ENCODE measurements around the gene SDHA. TPM values are rescaled to one million over a fixed set of nuclear protein-coding genes. Genes with fewer than 3 reads are reported as not detected.
"Not testable (repeated sequence)": the region's sequence is repeated elsewhere in the genome, so short reads cannot be mapped to it uniquely, and the experiment has no call there.

The SDHA gene
- polyA plus RNA-seq, 3 donors = 55.0 to 98.0 (median 91.5) TPM

DNA sequence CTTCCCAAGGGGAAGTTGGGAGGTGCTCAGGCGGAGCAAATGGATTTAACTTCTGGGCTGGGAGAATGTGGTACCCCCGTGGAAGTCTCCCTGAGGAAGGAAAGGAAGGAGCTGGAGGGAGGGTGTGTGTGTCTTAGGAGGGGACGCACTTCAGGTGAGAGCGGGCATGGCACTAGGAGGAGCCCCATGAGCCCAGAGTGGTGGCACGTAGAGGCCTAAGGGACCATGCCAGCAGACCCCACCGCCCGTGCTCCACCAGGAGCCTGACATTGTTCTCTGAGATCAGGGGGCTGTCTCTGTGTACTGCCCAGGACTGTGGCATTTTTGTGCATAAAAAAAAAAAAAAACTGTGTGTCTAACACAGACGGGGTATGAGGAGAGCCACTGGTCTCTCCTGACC, 84.8 kb downstream of the SDHA start:
- peaks cover 60% of the 10 kb centered on the region for H4K20me1 ChIP-seq (ENCODE audit: insufficient read depth, low read length)
- no peak for DNase-seq
- Mint-ChIP-seq H3K4me1 (no peaks in the 10 kb centered on the region), H3K27me3 (ENCODE audit: low read depth in 3 of 3) (peaks cover 0 to 2% (median 2%) of the 10 kb centered on the region in 3 donors), H3K27ac (no peak overlapping the region), H3K36me3 (peaks cover 36 to 40% of the 10 kb centered on the region in 2 donors), H3K4me3 (no peak overlapping the region), H3K9me3 (peaks cover 0 to 2% (median 0%) of the 10 kb centered on the region in 7 donors)
- no peaks in the 10 kb centered on the region for H3K27me3 ChIP-seq (ENCODE audit: control insufficient read depth in 2 of 2, insufficient read depth in 2 of 2, low read length in 2 of 2)
- H3K9me3 ChIP-seq (replicated peaks in 1 of 2; ENCODE audit: control insufficient read depth in 1 of 2, insufficient read depth in 1 of 2, low read length in 2 of 2) = no peaks in the 10 kb centered on the region
- H3K79me2 ChIP-seq (ENCODE audit: insufficient read depth, low read length) = peaks cover 9% of the 10 kb centered on the region
- H3K4me1 ChIP-seq (ENCODE audit: control insufficient read depth in 1 of 2, insufficient read depth in 2 of 2, low read length in 2 of 2) = no peaks in the 10 kb centered on the region
- no peak overlapping the region for H2AFZ ChIP-seq (ENCODE audit: insufficient read depth, low read depth, low read length, poor library complexity, severe bottlenecking)
- 91% methylated on average over 7 of the region's 8 CpGs for WGBS (ENCODE audit: insufficient coverage)
- H3K4me3 ChIP-seq (replicated peaks in 1 of 3; ENCODE audit: low read depth in 2 of 3, low read length in 3 of 3) = no peak overlapping the region
- intact Hi-C loops (cut with micrococcal nuclease) = no loop called here
- no peak overlapping the region for H3K4me2 ChIP-seq (replicated peaks; ENCODE audit: extremely low read depth, low read length, poor library complexity, severe bottlenecking)
- no peak overlapping the region for H3K27ac ChIP-seq (ENCODE audit: low read depth in 1 of 2, low read length in 2 of 2)
- TF ChIP-seq, protein P1, sequence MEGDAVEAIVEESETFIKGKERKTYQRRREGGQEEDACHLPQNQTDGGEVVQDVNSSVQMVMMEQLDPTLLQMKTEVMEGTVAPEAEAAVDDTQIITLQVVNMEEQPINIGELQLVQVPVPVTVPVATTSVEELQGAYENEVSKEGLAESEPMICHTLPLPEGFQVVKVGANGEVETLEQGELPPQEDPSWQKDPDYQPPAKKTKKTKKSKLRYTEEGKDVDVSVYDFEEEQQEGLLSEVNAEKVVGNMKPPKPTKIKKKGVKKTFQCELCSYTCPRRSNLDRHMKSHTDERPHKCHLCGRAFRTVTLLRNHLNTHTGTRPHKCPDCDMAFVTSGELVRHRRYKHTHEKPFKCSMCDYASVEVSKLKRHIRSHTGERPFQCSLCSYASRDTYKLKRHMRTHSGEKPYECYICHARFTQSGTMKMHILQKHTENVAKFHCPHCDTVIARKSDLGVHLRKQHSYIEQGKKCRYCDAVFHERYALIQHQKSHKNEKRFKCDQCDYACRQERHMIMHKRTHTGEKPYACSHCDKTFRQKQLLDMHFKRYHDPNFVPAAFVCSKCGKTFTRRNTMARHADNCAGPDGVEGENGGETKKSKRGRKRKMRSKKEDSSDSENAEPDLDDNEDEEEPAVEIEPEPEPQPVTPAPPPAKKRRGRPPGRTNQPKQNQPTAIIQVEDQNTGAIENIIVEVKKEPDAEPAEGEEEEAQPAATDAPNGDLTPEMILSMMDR (IDR thresholded peaks at IDR 0.05) = no peak
- no peak overlapping the region for H3K9ac ChIP-seq (ENCODE audit: insufficient read depth, low read length, poor library complexity, severe bottlenecking)
- H3K36me3 ChIP-seq (replicated peaks in 1 of 2; ENCODE audit: control insufficient read depth in 1 of 2, insufficient read depth in 2 of 2, low read length in 2 of 2) = peaks cover 28 to 38% of the 10 kb centered on the region in 2 donors

DNA sequence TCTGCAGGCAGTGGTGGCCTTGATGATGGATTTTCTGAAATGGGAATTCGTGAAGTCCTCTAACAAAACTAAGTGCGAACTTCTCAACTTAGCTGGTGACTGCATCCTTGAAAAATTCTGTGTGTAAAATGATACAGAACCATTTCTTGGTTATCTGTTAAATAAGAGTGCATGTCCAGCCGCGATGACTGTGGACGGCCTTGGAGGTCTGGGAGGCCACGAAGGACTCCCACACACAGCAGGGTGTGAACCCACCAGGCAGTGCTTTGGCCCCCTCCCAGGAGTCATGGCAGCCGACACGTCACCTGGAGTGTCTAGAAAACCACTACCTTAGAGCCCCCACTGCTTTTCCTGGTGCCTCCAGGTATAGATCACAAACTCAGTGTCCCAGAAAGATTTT, 85.6 kb downstream of the SDHA start:
- H3K9me3 ChIP-seq (replicated peaks in 1 of 2; ENCODE audit: control insufficient read depth in 1 of 2, insufficient read depth in 1 of 2, low read length in 2 of 2); H3K9ac ChIP-seq (ENCODE audit: insufficient read depth, low read length, poor library complexity, severe bottlenecking); H3K4me3 ChIP-seq (replicated peaks in 1 of 3; ENCODE audit: low read depth in 2 of 3, low read length in 3 of 3); H3K4me3 Mint-ChIP-seq; H3K27me3 ChIP-seq (ENCODE audit: control insufficient read depth in 2 of 2, insufficient read depth in 2 of 2, low read length in 2 of 2); H2AFZ ChIP-seq (ENCODE audit: insufficient read depth, low read depth, low read length, poor library complexity, severe bottlenecking); intact Hi-C loops (cut with micrococcal nuclease); H3K79me2 ChIP-seq (ENCODE audit: insufficient read depth, low read length); H3K4me1 ChIP-seq (ENCODE audit: control insufficient read depth in 1 of 2, insufficient read depth in 2 of 2, low read length in 2 of 2); H3K27ac Mint-ChIP-seq; H3K9me3 Mint-ChIP-seq; H3K27me3 Mint-ChIP-seq (ENCODE audit: low read depth in 3 of 3); H3K27ac ChIP-seq (ENCODE audit: low read depth in 1 of 2, low read length in 2 of 2); H3K4me2 ChIP-seq (replicated peaks; ENCODE audit: extremely low read depth, low read length, poor library complexity, severe bottlenecking); H3K4me1 Mint-ChIP-seq; DNase-seq: not testable (repeated sequence)
- Histone ChIP-seq H3K36me3 (replicated peaks in 1 of 2; ENCODE audit: control insufficient read depth in 1 of 2, insufficient read depth in 2 of 2, low read length in 2 of 2) (peaks cover 35 to 46% of the 10 kb centered on the region in 2 donors), H4K20me1 (ENCODE audit: insufficient read depth, low read length) (peaks cover 62% of the 10 kb centered on the region)
- no CpG with 5 or more reads among the region's 8 CpGs for WGBS (ENCODE audit: insufficient coverage)
- H3K36me3 Mint-ChIP-seq = peaks cover 43 to 48% of the 10 kb centered on the region in 2 donors

Data from CD14-positive monocyte (primary cell).